Esophagus muscularis mucosa (tissue), 4 donors: ENCODE measurements around the gene ADCK1. TPM values are rescaled to one million over a fixed set of nuclear protein-coding genes. Genes with fewer than 3 reads are reported as not detected.
"Not testable (repeated sequence)": the region's sequence is repeated elsewhere in the genome, so short reads cannot be mapped to it uniquely, and the experiment has no call there.

Source experiments
- DNase-seq: peaks from one replicate; pipeline ENCODE4 v3.0.0-alpha.2; 2017; ENCODE audit errors: extremely low spot score
- H3K27ac ChIP-seq, 4 donors: fragments of 200-600 bp; sonication (generic); replicated peaks in 1 of 4; 1 replicate in 3 of 4; 2 replicates in 1 of 4; pipeline ENCODE4 v1.5.1; 2016 to 2019; ENCODE audit warnings: mild to moderate bottlenecking in 1 of 4
- H3K27me3 ChIP-seq, 4 donors: fragments of 200-600 bp; sonication (generic); one replicate each; pipeline versions ENCODE4 v1.5.1 to v1.6.0; 2016 to 2019
- H3K36me3 ChIP-seq, 4 donors: fragments of 200-600 bp; sonication (generic); one replicate each; pipeline ENCODE4 v1.5.1; 2016 to 2019
- H3K4me1 ChIP-seq, 4 donors: fragments of 200-600 bp; sonication (generic); one replicate each; pipeline ENCODE4 v1.5.1; 2016 to 2019
- H3K4me3 ChIP-seq, 4 donors: fragments of 200-600 bp; sonication (generic); 1 replicate in 2 of 4; 2 replicates in 2 of 4; pipeline ENCODE4 v1.5.1; 2016 to 2019; ENCODE audit warnings: mild to moderate bottlenecking in 4 of 4, moderate library complexity in 1 of 4
- H3K9me3 ChIP-seq, 4 donors: fragments of 200-600 bp; sonication (generic); 1 replicate in 3 of 4; 2 replicates in 1 of 4; pipeline ENCODE4 v1.5.1; 2016 to 2019
- EP300 ChIP-seq: sonication (generic); formaldehyde crosslinking; IDR thresholded peaks from one replicate; pipeline ENCODE4 v1.6.1; 2017; ENCODE audit warnings: antibody characterized with exemption
- POLR2A ChIP-seq: fragments of 450-650 bp; IDR thresholded peaks from one replicate; pipeline ENCODE4 v1.6.1; 2017; ENCODE audit warnings: antibody characterized with exemption, moderate library complexity, mild to moderate bottlenecking, low read depth
- POLR2AphosphoS5 ChIP-seq, 2 donors: sonication (generic); formaldehyde crosslinking; IDR thresholded peaks; one replicate each; pipeline ENCODE4 v1.6.1; 2017; ENCODE audit warnings: antibody characterized with exemption in 2 of 2
- WGBS: methylation state at CpG from one replicate; pipeline ENCODE4 v1.1.5; 2018; 5-methylcytosine and 5-hydroxymethylcytosine counted together
- intact Hi-C: fragments of 100-400 bp; cut with DNase I; formaldehyde crosslinking; loops from one replicate; pipeline ENCODE4 v1.15.1; 2023
- total RNA-seq, 4 donors: library from RNA; depleted of rRNA; stranded (reverse); fragments of >200 nt; gene quantifications; one replicate each; pipeline versions ENCODE4 v1.1.0 to v1.2.1, GENCODE V29; 2016
- TF ChIP-seq, protein P1 (sequence below), 3 experiments: fragments of 200-600 bp in 2 of 3; fragments of 450-650 bp in 1 of 3; sonication (generic) in 2 of 3; IDR thresholded peaks; one replicate each; pipeline ENCODE4 v1.5.1; 2017 to 2019; ENCODE audit warnings: antibody characterized with exemption in 3 of 3, mild to moderate bottlenecking in 2 of 3, moderate library complexity in 1 of 3

Gene ADCK1
- total RNA-seq, 4 donors from 2014 or later = 5.0 to 7.2 (median 5.7) TPM

DNA sequence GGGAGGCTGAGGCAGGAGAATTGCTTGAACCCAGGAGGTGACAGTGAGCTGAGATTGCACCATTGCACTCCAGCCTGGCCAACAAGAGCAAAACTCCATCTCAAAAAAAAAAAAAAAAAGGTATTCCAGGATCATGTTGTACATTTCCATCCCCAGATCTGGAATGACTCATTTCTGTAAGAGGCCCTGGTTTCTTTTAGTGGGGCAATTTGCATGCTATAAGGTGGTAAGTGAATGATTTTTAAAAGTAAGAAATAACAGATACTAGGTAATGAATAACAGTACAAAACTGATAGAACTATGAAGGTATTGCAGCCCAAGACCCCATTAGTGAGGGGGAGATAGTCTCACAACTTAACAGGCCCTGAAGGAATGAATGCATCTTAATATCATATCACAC lies 17.7 kb upstream of the ADCK1 start:
- H3K27me3 ChIP-seq = no peaks in the 10 kb centered on the region
- TF ChIP-seq POLR2A = no peak
- TF ChIP-seq EP300 = no peak
- TF ChIP-seq POLR2AphosphoS5 (IDR thresholded peaks at IDR 0.05) = no peak
- TF ChIP-seq, protein P1, sequence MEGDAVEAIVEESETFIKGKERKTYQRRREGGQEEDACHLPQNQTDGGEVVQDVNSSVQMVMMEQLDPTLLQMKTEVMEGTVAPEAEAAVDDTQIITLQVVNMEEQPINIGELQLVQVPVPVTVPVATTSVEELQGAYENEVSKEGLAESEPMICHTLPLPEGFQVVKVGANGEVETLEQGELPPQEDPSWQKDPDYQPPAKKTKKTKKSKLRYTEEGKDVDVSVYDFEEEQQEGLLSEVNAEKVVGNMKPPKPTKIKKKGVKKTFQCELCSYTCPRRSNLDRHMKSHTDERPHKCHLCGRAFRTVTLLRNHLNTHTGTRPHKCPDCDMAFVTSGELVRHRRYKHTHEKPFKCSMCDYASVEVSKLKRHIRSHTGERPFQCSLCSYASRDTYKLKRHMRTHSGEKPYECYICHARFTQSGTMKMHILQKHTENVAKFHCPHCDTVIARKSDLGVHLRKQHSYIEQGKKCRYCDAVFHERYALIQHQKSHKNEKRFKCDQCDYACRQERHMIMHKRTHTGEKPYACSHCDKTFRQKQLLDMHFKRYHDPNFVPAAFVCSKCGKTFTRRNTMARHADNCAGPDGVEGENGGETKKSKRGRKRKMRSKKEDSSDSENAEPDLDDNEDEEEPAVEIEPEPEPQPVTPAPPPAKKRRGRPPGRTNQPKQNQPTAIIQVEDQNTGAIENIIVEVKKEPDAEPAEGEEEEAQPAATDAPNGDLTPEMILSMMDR (IDR thresholded peaks at IDR 0.05) = no peak
- H3K9me3 ChIP-seq = no peaks in the 10 kb centered on the region
- no peak overlapping the region for H3K4me3 ChIP-seq
- H3K36me3 ChIP-seq = no peaks in the 10 kb centered on the region
- H3K4me1 ChIP-seq = no peaks in the 10 kb centered on the region
- DNase-seq = no peak
- no peak overlapping the region for H3K27ac ChIP-seq
- intact Hi-C loops = no loop called here

- Histone ChIP-seq H3K9me3 (no peaks in the 10 kb centered on the region), H3K4me1 (no peaks in the 10 kb centered on the region), H3K4me3 (no peak overlapping the region), H3K27me3 (peaks cover 0 to 16% (median 0%) of the 10 kb centered on the region in 4 donors), H3K27ac (no peak overlapping the region), H3K36me3 (no peaks in the 10 kb centered on the region)
- TF ChIP-seq POLR2AphosphoS5 (IDR thresholded peaks at IDR 0.05) (no peak), EP300 (no peak)
- TF ChIP-seq, protein P1 (IDR thresholded peaks at IDR 0.05) = no peak
- no peak for DNase-seq
- intact Hi-C loops = no loop called here
- WGBS = 57% methylated on average over 4 of the region's 4 CpGs
Measured at GRCh38 chr14:77786148-77786547, 13.8 kb upstream of the ADCK1 start.

GRCh38 chr14:77790566-77791224 lies 9.2 kb upstream of the ADCK1 start:
- Histone ChIP-seq H3K36me3 (no peaks in the 10 kb centered on the region), H3K9me3 (no peaks in the 10 kb centered on the region), H3K27ac (no peak overlapping the region), H3K27me3 (peaks cover 0 to 31% (median 0%) of the 10 kb centered on the region in 4 donors), H3K4me1 (no peaks in the 10 kb centered on the region), H3K4me3 (no peak overlapping the region)
- 69% methylated on average over 6 of the region's 6 CpGs for WGBS
- intact Hi-C loops = no loop called here
- no peak for DNase-seq
- TF ChIP-seq, protein P1 (IDR thresholded peaks at IDR 0.05) = no peak
- TF ChIP-seq EP300 (no peak), POLR2AphosphoS5 (IDR thresholded peaks at IDR 0.05) (no peak), POLR2A (no peak)

DNA sequence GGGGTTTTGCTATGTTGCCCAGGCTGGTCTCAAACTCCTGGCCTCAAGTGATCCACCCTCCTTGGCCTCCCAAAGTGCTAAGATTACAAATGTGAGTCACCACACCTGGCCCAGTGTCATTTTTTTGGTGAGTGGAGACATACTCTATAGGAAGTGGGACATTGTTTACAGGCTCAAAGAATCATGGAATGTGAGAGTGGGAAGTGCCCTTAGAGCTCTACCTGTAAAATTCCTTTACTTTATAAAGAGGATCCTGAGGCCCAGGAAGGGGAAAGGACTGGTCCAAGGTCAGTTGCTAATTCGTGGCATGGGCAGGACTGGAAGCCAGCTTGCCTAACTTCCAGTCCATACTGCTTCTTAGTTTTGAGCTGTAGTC lies 8.7 kb upstream of the ADCK1 start:
- Histone ChIP-seq H3K4me3 (no peak overlapping the region), H3K36me3 (no peaks in the 10 kb centered on the region), H3K27me3 (peaks cover 0 to 31% (median 0%) of the 10 kb centered on the region in 4 donors), H3K27ac (no peak overlapping the region), H3K4me1 (no peaks in the 10 kb centered on the region), H3K9me3 (no peaks in the 10 kb centered on the region)
- DNase-seq = no peak
- 67% methylated on average over 1 of the region's 1 CpG for WGBS
- intact Hi-C loops = no loop called here
- no peak for TF ChIP-seq EP300
- TF ChIP-seq, protein P1 (IDR thresholded peaks at IDR 0.05) = no peak
- TF ChIP-seq POLR2A = no peak
- TF ChIP-seq POLR2AphosphoS5 (IDR thresholded peaks at IDR 0.05) = no peak

DNA sequence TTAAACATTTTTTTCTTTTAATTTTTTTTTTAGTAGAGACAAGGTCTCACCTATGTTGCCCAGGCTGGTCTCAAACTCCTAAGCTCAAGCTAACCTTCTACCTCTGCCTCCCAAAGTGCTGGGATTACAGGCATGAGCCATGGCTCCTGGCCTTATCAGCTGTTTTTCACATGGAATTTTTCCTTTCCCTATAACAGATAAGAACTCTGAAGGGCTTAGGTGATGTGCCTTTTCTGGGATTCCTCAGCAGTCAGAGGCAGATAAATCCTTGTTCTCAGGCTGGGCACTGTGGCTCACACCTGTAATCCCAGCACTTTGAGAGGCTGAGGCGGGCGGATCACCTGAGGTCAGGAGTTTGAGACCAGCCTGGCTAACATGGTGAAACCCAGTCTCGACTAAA lies 6.7 kb upstream of the ADCK1 start:
- WGBS = 100% methylated on average over 3 of the region's 3 CpGs
- H3K27me3 ChIP-seq = peaks cover 0 to 31% (median 0%) of the 10 kb centered on the region in 4 donors
- H3K4me1 ChIP-seq, DNase-seq, H3K27ac ChIP-seq, intact Hi-C loops, H3K4me3 ChIP-seq, H3K36me3 ChIP-seq, H3K9me3 ChIP-seq: not testable (repeated sequence)
